Effector CD8-positive, alpha-beta T cell (primary cell): ENCODE data around the gene APRT.
"Not testable (repeated sequence)": the region's sequence is repeated elsewhere in the genome, so short reads cannot be mapped to it uniquely, and the experiment has no call there.

Experiments used
- DNase-seq: peaks from one replicate; lab custom pipeline; 2025; lab: John Stamatoyannopoulos, UW

APRT gene

DNA sequence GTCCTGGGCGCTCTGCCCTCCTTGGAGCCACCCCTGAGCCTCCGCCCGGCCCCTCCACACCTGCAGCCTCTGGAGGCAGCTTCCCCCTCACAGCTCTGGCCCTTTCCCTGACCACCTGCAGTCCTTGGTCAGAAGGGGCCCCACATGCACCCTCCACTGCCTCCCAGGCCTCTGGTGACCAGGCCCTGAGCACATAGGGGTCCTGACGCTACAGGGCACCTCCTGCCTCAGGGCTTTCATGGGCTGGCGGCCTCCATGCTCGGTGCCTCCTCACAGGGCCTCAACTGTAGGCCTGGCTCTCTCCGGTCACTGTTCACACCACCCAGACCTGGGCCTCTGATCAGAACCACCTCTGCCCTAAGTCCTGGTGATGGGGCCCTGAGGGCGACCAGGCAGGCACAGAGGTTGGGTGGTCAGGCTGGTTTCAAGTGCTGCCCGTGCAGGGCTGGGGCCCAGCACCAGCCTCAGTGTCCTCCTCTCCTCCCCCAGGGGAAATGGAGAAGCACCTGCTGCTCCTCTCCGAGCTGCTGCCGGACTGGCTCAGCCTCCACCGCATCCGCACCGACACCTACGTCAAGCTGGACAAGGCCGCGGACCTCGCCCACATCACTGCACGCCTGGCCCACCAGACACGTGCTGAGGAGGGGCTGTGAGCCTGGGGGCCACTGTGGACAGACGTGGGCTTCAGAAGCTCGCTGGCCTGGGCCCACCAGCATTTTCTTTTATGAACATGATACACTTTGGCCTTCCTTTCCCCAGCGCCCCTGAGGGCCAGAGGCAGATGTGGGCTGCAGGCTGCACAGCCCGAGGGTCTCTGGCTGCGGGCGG is 3.9 kb downstream of the APRT start:
- DNase-seq: no peak

DNA sequence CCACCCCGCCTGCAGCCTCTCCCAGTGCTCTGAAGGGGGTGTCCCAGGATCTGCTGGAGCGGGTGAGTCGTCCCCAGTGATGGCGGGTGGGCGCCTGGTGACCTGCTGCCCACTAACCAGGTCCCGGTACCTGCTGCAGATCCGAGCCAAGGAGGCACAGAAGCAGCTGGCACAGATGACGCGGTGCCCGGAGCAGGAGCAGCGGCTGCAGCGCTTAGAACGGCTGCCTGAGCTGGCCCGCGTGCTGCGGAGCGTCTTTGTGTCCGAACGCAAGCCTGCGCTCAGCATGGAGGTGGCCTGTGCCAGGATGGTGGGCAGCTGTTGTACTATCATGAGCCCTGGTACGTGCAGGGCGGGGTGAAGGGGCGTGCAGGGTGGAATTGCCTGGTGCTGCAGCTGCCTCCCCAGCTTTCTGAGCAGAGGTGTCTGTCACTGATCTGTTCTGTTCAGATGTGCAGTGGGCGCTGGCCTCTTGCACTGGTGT is 4.5 kb downstream of the APRT start:
- no peak for DNase-seq

DNA sequence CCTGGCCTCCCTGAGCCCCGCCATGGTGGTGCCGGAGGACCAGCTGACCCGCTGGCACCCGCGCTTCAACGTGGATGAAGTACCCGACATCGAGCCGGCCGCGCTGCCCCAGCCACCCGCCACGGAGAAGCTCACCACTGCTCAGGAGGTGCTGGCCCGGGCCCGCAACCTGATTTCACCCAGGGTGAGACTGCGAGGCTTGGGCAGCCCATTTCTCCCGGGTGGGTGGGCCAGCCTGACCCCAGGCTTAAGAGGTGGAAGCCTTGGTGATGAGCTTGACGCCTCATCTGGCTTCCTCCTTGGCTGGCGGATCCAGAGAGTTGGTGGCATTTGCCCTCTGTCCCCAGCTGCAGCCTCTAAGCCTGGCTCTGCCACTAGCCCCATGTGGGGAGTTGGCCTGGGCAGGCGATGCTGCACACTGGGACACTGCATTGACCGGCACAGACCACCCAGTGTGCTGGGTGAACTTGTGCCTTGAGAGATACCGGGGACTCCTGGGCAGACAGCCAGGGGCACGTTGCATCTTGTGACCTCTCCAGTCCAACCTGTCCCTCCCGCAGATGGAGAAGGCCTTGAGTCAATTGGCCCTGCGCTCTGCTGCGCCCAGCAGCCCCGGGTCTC is 5.1 kb downstream of the APRT start:
- no peak for DNase-seq

DNA sequence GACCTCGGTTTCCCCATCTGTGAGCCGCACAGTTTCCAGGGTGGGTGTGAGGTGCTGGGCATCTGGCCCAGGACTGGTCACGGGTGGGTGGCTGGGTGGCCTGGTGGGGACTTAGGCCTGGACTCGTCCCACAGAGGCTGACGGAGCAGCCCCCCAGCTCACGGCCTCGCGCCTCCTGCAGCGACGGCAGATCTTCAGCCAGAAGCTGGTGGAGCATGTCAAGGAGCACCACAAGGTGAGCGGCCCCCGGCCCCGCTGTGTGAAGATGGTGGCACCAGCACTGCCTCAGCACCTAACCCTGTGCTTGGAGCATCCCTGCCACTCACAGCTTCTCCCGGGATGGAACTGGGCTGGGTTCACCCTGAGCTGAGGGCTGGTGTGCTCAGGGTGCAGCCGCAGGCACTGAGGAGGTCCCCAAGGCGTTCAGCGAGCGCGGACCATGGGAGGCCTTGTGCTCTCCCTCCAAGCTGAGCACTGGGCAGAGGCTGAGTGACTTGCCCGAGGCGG is 5.8 kb downstream of the APRT start:
- no peak for DNase-seq

DNA sequence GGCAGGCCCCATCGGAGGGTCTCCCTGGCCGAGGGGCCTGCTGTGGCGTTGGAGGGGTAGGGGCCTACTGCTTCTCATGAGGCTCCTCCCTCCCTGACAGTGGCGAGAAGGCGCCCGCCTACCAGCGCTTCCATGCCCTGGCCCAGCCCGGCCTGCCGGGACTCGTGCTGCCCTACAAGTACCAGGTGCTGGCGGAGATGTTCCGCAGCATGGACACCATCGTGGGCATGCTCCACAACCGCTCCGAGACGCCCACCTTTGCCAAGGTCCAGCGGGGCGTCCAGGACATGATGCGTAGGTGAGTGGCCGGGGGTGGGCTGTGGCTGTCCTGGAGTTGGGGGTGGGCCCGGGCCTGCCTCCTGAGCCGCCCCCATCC is 6.4 kb downstream of the APRT start:
- no peak for DNase-seq

DNA sequence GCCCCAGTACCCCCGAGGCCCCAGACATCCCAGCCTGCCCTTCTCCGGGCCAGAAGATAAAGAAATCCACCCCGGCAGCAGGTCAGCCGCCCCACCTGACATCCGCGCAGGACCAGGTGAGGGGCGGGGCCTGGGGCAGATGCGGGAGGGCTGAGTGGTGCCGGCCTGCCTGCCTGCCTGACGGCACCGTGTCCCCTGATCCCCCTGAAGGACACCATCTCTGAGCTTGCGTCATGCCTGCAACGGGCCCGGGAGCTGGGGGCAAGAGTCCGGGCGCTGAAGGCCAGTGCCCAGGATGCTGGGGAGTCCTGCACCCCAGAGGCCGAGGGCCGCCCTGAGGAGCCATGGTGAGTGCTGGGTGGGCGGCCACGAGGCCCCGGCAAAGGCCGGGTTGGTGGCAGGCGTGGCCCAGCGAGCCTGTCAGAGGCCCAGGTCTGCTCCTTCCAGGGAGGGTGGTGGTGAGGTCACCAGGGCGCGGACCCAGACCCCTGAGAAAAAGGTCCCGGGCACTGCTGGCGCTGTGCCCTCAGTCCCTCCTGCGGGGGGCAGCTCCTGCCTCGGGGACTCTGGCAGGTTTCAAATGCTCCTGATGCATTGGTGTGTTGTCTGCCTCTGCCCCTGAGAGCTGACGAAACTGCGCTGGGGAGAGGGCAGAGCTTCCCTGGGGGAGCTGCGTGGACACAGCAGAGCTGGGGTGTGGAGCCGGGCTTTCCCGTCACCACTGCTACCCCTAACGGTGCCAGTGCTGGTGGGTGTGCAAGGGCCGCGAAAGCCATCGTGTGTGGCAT is 7.0 kb downstream of the APRT start:
- no peak for DNase-seq

DNA sequence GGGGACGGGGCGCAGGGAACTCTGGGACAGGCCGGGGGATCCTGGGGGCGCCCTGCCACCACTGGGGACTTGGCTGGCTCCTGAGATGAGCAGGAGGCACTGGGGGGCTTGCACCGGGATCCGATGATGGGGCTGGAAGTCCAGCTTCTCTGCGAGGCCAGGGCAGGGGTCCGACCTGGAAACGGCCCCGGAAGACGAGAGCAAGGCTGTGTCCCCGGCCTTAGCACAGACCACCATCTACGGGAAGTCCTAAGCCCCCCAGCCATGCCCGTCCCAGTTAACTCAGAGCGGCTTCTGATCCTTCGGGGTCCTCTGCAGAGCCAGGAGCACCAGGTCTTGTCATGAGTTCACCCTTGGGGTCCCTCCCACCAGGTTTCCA is 7.6 kb downstream of the APRT start:
- no peak for DNase-seq

DNA sequence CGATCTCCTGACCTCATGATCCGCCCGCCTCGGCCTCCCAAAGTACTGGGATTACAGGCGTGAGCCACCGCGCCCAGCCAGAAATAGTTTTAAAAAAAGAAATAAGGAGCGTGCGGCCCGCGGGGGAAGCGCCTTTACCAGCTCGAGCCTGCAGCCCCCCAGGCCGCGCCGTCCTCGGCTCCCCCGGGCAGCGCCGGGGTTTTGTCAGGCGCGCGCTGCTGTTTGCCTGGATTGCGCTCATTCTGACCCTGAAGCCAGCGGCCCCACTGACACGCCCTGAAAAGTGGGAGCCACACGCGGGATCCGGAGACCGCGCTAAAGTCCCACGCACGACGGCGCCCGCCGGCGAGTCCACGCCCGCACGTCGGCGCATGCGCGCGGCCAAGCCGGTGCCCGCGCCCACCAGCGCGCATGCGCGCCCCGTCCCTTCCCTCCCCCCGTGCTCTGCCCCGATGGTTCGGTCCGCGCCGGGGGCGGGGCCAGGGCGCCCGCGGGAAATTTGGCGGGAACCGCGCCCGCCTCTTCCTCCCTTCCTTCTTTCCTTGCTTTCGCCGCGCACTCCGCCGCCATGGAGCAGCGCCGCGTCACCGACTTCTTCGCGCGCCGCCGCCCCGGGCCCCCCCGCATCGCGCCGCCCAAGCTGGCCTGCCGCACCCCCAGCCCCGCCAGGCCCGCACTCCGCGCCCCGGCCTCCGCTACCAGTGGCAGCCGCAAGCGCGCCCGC is 8.3 kb downstream of the APRT start, which contains the start of gene CDT1:
CDT1 (plus strand) TSS at position 526 of the 724 bp plus-strand sequence; CDS start at position 569, 43 bp downstream.
- DNase-seq: peak; percentile 78

DNA sequence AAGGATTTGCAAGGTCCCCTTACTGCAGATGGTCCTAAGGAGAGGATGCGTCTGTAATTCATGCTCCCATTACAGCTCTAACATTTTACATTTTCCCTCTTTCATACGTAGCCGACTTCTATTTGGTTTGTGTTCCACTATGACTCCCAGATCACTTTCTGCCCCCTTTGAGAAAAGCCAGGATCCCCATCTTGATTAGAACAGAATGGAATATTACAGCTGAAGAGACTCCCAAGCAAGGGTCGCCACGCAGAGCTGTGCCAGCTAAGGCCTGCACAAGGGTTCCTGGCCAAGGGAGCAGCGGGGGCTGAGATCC is 11.5 kb downstream of the APRT start:
- DNase-seq: no peak

DNA sequence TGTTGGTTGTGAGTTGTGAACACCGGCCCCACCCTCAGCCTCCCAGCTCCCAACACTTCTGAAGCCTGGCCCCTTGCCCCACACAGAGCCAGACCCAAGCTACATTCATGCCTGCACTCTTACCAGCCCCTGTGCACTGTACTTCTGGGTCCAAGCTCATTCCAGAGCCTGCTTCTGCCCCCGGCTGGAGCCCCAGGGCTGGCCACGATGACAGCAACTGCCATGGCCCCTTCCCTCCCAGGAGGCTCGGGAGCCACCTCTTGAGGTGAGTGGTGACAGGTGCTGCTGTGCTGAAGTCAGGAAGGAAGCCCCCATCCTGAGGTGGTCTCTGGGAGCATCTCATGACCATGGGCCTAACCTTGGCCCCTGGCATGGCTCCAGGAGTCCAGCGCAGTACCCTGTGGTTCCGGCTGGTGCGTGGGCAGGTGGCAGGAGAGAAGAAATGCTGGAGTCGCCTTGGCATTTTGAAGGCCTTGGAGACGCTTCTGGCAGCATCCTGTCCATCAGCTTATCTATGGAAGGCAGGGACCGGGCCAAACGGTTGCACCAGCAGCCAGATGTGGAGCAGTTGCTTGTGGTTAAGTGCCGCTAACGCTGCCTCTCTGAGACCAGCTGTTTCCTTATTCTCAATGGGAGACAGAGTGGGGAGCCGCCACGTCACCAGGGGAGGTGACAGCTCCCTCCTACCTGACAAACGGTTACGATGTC is 12.0 kb downstream of the APRT start:
- DNase-seq: no peak

DNA sequence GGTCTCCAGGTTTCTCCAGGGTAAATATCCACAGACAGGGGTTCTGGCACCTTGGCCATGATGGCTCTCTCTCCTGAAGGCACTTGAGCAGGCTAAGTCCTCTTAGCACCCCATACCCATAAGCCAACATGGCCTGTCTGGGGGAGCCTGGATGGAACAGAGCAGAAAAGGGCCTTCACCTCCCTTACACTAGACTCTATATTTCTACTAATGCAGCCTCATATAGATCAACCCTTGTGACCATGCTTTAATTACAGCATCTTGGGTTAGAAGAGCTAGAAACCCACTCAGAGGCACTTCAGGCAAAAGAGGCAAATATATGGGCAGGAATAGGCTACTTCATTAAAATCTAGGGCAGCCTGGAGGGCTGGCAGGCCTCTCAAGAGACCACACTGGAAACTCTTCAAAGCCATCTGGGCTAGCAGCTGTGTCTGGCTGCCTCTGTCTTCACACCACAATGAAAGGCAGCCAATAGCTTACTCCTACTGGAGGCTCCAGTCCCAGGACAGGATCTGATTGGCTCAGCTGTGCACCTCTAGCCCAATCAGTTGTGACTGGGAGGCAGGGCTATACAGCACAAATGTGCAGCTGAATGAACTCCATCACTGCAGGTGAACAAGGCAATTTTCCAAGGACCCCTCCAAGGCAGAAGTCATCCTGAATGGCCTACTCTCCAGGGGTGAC is 12.8 kb downstream of the APRT start:
- no peak for DNase-seq

DNA sequence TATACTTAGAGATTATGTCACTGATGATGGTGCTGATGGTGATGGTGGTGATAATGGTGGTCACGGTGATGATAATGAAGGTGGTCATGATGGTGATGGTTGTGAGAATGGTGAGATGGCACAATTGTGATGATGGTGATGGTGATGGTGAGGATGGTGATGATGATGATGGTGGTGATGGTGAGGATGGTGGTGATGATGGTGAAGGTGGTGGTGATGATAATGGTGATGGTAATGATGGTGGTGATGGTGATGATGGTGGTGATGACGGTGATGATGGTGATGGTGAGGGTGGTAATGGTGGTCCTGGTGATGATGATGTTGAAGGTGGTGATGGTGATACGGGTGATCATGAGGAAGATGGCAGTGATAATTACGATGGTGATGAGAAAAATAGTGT is 13.7 kb downstream of the APRT start:
- no peak for DNase-seq

DNA sequence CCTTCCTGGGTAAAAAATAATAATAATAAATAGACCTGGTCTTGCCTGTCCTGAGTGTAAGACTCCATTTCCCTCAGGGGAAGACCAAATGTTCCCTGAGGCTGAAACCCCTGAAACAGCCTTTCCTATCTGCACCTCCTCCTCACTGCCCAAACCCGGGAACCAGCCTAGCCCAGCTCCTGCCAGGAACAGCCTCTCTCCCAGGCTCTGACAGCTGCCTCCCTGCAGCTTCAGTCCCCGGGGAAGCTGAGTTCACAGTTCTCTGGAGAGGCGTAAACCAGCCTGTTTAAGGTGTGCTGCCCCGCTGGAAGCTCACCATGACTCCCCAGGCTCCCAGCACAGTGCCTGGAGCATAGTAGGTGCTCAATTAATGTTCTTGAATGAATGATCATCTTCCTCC is 15.4 kb downstream of the APRT start:
- DNase-seq: no peak

DNA sequence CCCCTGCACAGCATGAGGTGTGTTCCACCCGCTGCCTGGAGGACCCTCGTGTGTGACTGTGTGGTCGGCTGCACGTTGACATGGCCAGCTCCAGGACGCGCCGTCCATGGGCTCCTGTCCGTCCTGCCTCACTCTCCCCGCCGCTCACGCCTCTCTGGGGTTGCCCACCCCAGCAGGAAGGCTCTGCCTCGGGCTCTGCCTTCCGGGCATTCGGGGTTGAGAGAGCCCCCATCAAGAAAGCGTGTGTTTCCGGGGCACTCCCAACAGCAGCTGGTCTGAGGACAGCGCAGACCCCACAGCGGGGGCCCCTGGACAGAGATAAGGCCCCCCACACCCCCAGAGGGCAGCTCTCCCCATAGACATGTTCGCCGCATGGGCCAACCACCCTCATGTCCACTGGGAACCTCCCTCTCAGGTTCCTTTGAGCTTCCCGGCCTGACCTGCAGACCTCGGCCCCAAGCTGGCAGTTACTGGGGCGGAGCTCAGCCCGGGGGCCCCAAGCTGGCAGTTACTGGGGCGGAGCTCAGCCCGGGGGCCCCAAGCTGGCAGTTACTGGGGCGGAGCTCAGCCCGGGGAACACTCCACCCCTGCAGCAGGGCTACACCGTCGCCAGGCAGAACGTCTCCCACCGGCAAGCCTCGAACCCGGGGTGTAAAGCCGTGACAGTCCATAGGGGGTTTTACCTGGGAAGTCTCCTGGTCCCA is 18.3 kb downstream of the APRT start:
- DNase-seq: no peak

DNA sequence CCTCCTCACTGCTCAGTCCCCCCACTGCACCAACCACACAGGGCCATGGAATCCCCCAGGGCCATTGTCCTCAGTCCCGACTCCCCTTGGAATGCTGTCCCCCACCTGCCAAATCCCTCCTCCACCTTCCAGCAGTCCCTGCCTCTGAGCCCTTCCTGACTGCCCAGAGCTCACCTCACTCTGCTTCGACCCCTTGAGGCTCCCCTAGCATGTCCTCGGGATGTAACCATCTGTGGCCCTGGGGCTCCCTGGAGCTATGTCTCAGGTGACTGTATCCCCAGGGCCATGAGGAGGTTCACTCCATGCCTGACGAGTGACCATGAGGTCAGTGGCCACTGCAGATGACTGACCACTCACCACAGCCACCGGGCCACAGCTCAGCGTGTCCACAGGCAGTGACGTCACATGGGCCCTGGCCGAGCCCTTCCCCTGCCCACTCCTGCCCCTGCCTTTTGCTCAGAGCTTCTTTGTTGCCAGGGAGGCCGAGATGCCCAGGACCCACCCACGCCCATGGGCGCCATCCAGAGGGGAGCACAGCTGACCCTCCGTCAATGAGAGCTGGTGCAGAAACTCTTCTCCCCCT is 19.0 kb downstream of the APRT start:
- no peak for DNase-seq

DNA sequence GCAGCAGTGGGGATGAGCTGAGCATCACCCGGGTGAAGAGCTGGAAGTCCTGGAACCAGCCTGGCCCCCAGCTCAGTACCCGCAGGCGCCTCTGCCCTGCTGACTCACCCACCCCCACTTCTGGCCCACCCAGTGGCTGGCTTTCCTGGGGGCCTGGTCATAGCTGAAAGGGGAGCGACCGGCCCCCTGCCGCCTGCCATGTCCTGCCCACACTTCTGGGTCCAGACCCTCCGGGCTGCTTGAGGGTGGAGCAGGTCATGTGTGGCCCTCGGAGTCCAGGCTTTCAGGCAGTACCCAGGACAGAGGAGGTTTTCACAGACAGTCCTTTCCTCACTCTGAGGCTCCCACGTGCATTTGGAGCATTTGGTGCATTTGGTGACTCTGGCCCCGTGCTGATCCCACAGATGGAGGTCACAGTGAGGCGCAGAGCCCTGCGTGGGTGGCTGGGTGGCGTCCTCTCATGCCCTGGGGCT is 19.6 kb downstream of the APRT start:
- no peak for DNase-seq

DNA sequence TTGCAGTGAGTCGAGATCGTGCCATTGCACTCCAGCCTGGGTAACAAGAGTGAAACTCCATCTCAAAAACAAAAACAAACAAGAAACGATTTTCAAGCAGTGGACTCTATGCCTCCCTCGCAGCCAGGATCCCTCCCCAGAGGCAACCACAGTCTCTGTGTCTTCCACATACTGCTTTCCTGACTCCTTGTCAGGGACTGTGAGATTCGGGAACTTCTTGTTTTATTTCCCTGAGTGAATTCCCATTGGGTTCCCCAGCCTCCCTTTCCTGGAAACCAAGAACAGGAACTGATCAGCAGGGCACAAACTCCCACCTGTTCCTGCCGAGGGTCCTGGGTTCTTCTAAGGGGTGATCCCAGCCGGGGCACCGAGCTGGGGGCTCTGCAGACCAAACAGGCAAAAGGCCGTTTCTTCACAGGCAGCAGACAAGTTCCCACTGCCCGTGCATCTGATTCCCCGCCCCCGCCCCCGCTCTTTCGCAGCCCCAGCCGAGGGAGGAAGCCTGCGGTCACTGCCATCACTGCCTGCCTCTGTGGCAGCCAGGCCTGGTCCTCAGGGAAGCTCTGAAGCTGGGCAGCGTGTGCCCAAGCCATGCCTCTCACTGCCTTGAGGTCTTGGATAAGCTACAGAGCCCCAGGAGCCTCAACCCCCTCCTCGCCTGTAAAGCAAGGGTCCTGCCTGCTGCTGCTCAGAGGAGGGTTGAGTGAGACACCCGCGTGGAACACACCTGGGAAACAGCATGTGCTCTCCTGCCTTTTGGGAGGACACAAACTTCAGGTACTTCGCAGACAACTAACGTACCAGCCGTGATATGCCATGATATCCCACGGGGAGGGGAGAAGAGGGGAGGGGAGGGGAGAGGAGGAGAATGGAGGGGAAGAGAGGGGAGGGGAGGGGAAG is 21.2 kb downstream of the APRT start:
- DNase-seq: peak; percentile 20

DNA sequence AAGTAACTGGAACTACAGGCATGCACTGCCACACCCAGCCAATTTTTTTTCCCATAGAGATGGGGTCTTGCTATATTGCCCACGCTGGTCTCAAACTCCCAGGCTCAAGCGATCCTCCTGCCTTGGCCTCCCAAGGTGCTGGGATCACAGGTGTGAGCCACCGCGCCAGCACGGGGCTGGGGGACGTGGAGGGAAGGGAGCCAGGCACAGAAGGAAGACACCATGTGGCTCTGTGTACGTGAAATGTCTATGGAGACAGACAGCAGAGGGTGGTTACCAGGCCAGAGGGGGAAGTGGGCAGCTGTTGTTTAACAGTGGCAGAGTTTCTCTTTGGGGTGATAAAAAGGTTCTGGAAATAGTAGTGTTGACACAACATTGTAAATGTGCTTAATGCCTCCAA is 22.1 kb downstream of the APRT start:
- DNase-seq: no peak

DNA sequence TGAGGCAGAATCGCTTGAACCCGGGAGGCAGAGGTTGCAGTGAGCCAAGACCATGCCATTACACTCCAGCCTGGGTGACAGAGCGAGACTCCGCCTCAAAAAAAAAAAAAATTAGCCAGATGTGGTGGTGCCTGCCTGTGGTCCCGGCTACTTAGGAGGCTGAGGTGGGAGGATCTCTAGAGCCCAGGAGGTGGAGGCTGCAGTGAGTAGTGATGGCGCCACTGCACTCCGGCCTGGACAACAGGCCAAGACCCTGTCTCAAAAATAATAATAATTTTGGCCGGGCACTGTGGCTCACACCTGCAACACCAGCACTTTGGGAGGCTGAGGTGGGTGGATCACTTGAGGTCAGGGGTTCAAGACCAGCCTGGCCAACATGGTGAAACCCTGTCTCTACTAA is 23.0 kb downstream of the APRT start:
- not testable (repeated sequence) for DNase-seq
